PC-3 (cell line): ENCODE results near the gene STRADA.

Source experiments
- CTCF ChIP-seq: fragments of 300-600 bp; sonication (generic); conservative IDR thresholded peaks from 2 replicates; pipeline ENCODE4 v1.5.1; 2017; ENCODE audit warnings: antibody characterized with exemption, low read depth, mild to moderate bottlenecking, low read length
- EZH2 ChIP-seq: fragments of 300-600 bp; sonication (generic); IDR thresholded peaks from one replicate; pipeline ENCODE4 v1.6.1; 2017; ENCODE audit warnings: antibody characterized with exemption, mild to moderate bottlenecking, low read length; ENCODE audit not compliant: unreplicated experiment
- EZH2phosphoT487 ChIP-seq: fragments of 300-600 bp; sonication (generic); IDR thresholded peaks from 2 replicates; pipeline ENCODE4 v1.6.1; 2018; ENCODE audit warnings: mild to moderate bottlenecking, antibody characterized with exemption, low read length, borderline replicate concordance

DNA sequence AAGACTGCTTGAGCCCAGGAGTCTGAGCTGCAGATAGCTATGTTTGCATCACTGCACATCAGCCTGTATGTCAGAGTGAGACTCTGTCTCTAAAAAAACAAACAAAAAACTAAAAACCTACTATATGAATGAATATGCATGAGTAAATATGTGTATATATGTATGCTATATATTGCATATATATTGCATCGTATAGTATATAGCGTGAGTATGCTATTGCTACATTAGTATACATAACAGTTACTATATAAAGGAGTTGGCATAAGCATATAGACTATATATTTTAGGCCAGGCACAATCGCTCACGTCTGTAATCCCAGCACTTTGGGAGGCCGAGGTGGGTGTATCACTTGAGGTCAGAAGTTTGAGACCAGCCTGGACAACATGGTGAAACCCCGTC is 48.5 kb upstream of the STRADA start:
- TF ChIP-seq CTCF: no peak
- TF ChIP-seq EZH2: no peak
- no peak for TF ChIP-seq EZH2phosphoT487
